Activated T-helper 17 cell treated with anti-CD3 and anti-CD28 coated beads, Interleukin-2, amount 50 U/mL, for 72 hours (primary cell): ENCODE data around the gene ZNF215. TPM values are rescaled to one million over a fixed set of nuclear protein-coding genes. Genes with fewer than 3 reads are reported as not detected.
"Not testable (repeated sequence)": the region's sequence is repeated elsewhere in the genome, so short reads cannot be mapped to it uniquely, and the experiment has no call there.

Source experiments
- ATAC-seq: fragments of 150-1000 bp; cut with Tn5 transposase; replicated peaks from 2 replicates; pipeline ENCODE4 v1.10.0; 2021; ENCODE audit warnings: mild to moderate bottlenecking, moderate library complexity
- H3K27ac Mint-ChIP-seq: one replicate; pipeline ENCODE4 v1.8.0; 2022; ENCODE audit warnings: mixed read lengths
- H3K27me3 Mint-ChIP-seq: one replicate; pipeline ENCODE4 v1.8.0; 2022; ENCODE audit warnings: mixed read lengths
- H3K36me3 Mint-ChIP-seq: one replicate; pipeline ENCODE4 v1.8.0; 2022; ENCODE audit warnings: low read depth, mild to moderate bottlenecking, mixed read lengths
- H3K4me1 Mint-ChIP-seq: one replicate; pipeline ENCODE4 v1.8.0; 2022; ENCODE audit warnings: mixed read lengths
- H3K4me3 Mint-ChIP-seq: one replicate; pipeline ENCODE4 v1.8.0; 2022; ENCODE audit warnings: mild to moderate bottlenecking, mixed read lengths
- H3K9me3 Mint-ChIP-seq: one replicate; pipeline ENCODE4 v1.8.0; 2022; ENCODE audit warnings: mixed read lengths
- total RNA-seq, 2 donors: library from RNA; stranded (reverse); gene quantifications; one replicate each; pipeline ENCODE4 v1.2.3, GENCODE V29; 2022

ZNF215 gene
- total RNA-seq, 2 donors from 2014 or later, result 0.11 to 1.3 TPM

DNA sequence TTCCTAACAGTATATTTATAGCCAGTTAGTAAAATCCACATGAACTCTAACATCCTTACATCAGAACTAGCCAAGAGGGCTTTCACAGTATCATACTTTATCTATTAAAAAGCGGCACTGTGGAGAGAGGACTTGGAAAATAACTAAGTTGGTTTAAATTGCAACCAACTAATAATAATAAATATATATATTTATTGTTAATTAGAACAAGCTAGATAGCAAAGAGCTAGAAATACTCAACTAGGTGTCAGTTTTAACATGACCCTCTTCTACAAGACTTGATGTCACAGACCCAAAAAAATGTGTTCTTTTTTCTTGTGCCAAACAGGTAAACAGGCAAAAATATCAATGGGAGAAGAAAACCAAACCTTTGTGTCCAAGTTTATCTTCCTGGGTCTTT is 5.5 kb upstream of the ZNF215 start, which contains the start of gene OR2D3:
Gene OR2D3, plus strand, starts transcription at position 301 of the 400 bp plus-strand sequence. Its CDS starts 0 bp downstream, at position 301.
- Mint-ChIP-seq H3K9me3 (no peaks in the 10 kb centered on the region), H3K27ac (no peak within 1 kb of the TSS), H3K27me3 (peaks cover 23% of the 10 kb centered on the region), H3K4me1 (peaks cover 1% of the 10 kb centered on the region), H3K4me3 (no peak within 1 kb of the TSS), H3K36me3 (no peaks in the 10 kb centered on the region)
- ATAC-seq, result no peak

DNA sequence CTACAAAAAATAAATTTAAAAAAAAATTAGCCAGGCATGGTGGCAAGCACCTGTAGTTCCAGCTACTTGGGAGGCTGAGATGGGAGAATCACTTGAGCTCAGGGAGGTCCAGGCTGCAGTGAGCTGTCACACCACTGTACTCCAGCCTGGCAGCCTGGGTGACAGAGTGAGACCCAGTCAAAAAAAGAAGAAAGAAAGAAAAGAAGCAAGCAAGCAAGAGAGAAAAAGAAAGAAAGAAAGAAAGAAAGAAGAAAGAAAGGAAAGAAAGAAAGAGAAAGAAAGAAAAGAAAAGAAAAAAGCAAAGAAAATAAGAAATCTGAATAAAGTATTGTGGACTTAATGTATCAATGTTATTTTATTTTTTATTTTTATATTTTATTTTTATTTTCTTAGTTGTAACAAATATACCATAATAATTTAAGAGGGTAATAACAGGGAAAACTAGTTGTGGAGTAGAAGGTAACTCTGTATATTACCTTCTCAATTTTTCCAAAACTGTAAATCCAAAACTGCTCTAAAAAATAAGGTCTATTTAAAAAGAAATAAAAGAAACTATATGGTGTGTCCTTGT is 1.1 kb upstream of the ZNF215 start:
- Mint-ChIP-seq H3K9me3 (no peaks in the 10 kb centered on the region), H3K4me1 (peaks cover 4% of the 10 kb centered on the region), H3K36me3 (no peaks in the 10 kb centered on the region), H3K4me3 (no peak overlapping the region), H3K27ac (no peak overlapping the region), H3K27me3 (peaks cover 36% of the 10 kb centered on the region)
- ATAC-seq, result no peak

DNA sequence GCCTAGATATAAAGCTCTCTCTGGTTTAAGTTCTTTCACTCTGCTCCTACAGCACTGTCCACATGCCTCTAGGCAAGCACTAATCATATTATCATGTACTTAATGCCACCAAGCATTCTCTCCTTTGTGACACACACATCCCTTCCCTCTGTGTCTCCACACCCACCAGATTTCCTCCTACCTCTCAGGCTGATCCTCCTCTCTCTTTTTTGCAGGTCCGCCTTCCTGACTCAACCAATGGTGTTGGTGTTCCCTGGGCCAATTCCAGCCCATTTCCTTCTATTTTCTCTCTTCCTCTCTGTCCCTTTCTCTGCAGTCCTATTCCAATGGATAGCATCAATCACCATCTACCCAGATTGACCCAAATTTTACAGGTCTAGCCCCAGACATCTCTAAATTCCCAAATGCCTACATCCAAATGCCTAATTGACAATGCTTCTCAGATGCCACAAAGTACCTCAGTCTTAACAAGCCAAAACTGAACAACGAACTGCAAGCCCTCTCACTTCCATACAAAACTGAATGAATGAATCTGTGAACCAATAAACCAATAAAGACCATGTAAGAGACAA is 504 bp upstream of the ZNF215 start:
- Mint-ChIP-seq H3K9me3 (no peaks in the 10 kb centered on the region), H3K36me3 (no peaks in the 10 kb centered on the region), H3K4me1 (peaks cover 4% of the 10 kb centered on the region), H3K27me3 (peaks cover 41% of the 10 kb centered on the region), H3K4me3 (peak overlapping the region; percentile 79), H3K27ac (no peak overlapping the region)
- ATAC-seq, result peak; percentile 37

DNA sequence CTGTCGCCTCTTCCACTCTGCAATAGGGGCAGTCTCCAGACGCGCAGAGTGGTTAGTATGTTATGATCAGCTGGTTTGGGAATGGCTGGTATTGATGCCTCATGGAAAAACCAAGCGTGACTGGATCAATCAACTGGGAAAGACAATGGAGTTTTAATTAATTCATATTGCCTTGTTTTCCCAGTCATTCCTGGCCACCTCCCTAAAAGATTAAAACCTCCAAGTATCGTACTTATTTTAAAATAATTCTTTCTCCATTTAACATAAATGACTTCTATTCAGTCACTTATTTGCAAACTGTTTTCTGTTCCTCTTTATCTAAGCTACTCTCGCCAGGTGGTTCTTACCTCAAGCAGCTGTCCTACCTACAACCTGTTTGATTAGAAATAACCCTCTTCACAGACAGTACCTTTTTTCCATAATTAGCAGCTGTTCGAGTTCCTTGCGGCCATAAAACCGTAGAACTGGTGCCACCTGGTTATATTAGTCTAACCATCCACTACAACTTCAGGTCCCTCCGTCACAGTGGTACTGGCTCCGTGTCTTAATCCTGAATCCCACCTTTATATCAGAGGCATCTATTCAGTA is 898 bp downstream of the ZNF215 start:
- Mint-ChIP-seq H3K4me3 (peak overlapping the region; percentile 79), H3K4me1 (peaks cover 4% of the 10 kb centered on the region), H3K36me3 (no peaks in the 10 kb centered on the region), H3K27ac (no peak overlapping the region), H3K27me3 (peaks cover 35% of the 10 kb centered on the region), H3K9me3 (no peaks in the 10 kb centered on the region)
- no peak for ATAC-seq

DNA sequence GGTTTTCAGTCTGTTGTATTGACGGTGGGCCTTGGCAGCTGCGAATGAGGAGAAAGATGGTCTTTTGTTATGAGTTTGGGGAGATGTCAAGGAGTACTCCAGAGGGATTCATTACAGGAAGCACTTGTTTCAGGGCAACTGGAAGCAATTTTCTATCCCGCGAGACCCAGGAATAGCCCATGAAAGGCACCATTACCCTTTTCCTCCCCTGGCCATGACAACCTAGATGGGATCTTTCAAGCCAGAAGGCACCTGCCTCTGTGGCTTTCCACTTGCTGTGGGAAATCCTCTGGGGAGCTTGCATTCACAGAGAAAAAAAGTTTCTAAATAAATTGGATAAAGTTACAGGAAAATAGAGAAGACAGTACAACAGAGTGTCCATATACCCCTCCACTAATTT is 2.7 kb downstream of the ZNF215 start:
- Mint-ChIP-seq H3K9me3 (no peaks in the 10 kb centered on the region), H3K4me3 (no peak overlapping the region)

DNA sequence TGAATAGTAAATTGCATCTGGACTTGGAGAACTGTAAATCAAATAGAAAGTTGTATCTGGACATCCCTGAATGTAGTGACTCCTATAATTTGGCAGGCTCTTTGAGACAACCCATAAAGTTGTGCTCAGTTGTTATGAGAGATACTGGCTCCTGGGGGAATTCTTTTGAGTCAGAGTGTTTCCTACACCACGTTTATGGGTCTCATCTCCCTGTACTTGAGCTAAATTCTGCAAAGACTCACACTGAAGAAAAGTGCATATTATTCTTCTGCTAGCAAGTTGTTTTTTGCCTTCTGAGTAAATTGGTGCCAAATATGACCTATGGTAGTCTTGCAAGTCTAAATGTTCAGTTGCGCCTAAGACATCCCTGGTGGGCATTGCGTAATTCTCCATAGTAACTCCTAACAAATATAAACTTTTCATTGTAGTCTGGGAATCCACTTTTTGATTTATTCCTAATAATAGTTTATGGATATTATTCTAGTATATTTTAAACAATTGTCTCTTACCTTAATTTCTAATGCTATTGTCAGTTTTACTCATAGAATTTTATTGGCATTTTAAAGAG is 5.0 kb downstream of the ZNF215 start:
- no peaks in the 10 kb centered on the region for H3K9me3 Mint-ChIP-seq
- H3K4me1 Mint-ChIP-seq, result no peaks in the 10 kb centered on the region
- no peak overlapping the region for H3K4me3 Mint-ChIP-seq
- ATAC-seq, result no peak
- no peak overlapping the region for H3K27ac Mint-ChIP-seq
- H3K36me3 Mint-ChIP-seq, result no peaks in the 10 kb centered on the region
- H3K27me3 Mint-ChIP-seq, result peaks cover 37% of the 10 kb centered on the region

More for the DNA sequence above, 2.7 kb downstream of the ZNF215 start:
- ATAC-seq, result no peak
- Mint-ChIP-seq H3K27me3 (peaks cover 46% of the 10 kb centered on the region), H3K4me1 (peaks cover 4% of the 10 kb centered on the region), H3K27ac (no peak overlapping the region), H3K36me3 (no peaks in the 10 kb centered on the region)

DNA sequence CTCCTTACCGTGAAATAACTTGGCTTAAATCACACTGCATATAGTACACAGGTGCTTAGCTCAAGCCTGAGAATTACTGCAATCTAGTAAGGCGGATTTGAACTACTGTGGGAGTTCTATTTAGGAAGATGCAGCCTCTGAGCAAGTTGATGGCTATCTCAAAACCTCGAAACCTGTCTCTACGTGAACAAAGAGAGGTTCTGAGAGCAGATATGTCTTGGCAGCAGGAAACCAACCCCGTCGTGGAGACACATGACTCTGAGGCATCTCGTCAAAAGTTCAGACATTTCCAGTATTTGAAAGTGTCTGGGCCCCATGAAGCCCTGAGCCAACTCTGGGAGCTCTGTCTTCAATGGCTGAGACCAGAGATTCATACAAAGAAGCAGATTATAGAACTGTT is 5.9 kb downstream of the ZNF215 start:
- no peak for ATAC-seq
- peaks cover 35% of the 10 kb centered on the region for H3K27me3 Mint-ChIP-seq
- no peak overlapping the region for H3K4me3 Mint-ChIP-seq
- no peak overlapping the region for H3K27ac Mint-ChIP-seq
- no peaks in the 10 kb centered on the region for H3K4me1 Mint-ChIP-seq
- no peaks in the 10 kb centered on the region for H3K9me3 Mint-ChIP-seq
- no peaks in the 10 kb centered on the region for H3K36me3 Mint-ChIP-seq

DNA sequence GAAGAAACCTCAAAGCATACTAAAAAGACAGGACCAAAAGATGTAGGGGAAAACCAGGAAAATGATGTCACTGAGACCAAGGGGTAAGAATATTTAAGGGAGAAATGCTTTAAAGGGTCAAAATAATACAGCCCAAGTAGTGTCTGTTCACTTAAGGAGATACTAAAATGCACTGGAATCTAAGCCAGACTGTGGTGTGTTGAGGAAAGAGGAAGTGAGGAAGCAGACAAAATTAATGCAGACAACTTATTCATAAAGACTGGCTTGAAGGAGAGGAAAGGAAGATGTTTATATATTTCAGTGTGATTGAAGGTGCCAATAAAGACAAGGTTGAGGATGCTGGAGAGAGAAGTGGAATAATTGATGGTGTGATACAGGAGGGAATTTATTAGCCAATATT is 15.7 kb downstream of the ZNF215 start:
- H3K9me3 Mint-ChIP-seq, result no peaks in the 10 kb centered on the region
- no peak overlapping the region for H3K4me3 Mint-ChIP-seq
- H3K27ac Mint-ChIP-seq, result no peak overlapping the region
- no peaks in the 10 kb centered on the region for H3K4me1 Mint-ChIP-seq
- H3K36me3 Mint-ChIP-seq, result no peaks in the 10 kb centered on the region
- ATAC-seq, result no peak
- no peaks in the 10 kb centered on the region for H3K27me3 Mint-ChIP-seq

DNA sequence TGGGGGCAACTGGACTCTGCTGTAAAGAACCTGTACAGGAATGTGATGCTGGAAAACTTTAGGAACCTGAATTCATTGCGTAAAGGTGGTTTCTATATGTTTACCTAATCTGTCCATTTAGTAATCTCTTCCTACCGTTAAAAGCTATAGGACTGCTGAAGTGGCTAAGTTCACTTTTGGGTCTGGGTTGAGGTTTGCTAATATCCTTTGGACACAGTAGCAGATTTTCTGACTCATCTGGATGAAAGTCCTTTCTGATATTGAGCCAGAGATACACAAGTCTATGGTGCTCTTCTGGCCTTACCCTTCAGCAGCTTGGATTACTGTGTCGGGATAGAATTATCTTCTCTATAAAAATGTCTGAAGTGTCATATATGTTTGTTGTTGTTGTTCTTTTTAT is 16.9 kb downstream of the ZNF215 start:
- Mint-ChIP-seq H3K27ac (no peak overlapping the region), H3K27me3 (no peaks in the 10 kb centered on the region), H3K4me3 (no peak overlapping the region), H3K9me3 (peaks cover 2% of the 10 kb centered on the region), H3K36me3 (no peaks in the 10 kb centered on the region), H3K4me1 (no peaks in the 10 kb centered on the region)
- ATAC-seq, result no peak

DNA sequence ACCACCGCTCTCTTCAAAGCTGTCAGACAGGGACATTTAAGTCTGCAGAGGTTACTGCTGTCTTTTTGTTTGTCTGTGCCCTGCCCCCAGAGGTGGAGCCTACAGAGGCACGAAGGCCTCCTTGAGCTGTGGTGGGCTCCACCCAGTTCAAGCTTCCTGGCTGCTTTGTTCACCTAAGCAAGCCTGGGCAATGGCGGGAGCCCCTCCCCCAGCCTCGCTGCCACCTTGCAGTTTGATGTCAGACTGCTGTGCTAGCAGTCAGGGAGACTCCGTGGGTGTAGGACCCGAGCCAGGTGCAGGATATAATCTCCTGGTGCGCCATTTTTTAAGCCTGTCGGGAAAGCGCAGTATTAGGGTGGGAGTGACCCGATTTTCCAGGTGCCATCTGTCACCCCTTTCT is 28.0 kb downstream of the ZNF215 start:
- H3K36me3 Mint-ChIP-seq, ATAC-seq, H3K4me3 Mint-ChIP-seq, H3K9me3 Mint-ChIP-seq, H3K27ac Mint-ChIP-seq, H3K27me3 Mint-ChIP-seq, H3K4me1 Mint-ChIP-seq: not testable (repeated sequence)

DNA sequence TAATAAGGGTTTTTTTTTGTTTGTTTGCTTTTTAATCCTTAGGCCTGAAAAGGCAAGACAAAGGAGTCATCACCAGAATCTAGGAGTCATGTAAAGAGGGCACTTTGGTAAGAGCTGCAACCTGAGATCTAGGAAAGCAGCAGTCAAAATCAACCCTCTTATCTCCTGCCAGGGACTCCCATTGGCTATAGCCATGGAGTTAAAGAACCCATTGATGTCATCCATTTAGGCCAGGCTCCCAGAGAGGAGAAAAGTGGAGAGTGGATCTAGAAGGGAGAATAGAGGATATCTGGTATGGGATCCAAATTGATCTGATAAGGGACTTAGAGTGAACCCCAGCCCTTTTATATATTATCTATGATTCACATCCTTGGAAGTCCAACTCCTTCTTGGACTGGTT is 35.9 kb downstream of the ZNF215 start:
- H3K4me1 Mint-ChIP-seq, result no peaks in the 10 kb centered on the region
- no peak overlapping the region for H3K4me3 Mint-ChIP-seq
- no peaks in the 10 kb centered on the region for H3K9me3 Mint-ChIP-seq
- no peaks in the 10 kb centered on the region for H3K36me3 Mint-ChIP-seq
- no peak overlapping the region for H3K27ac Mint-ChIP-seq
- no peak for ATAC-seq
- no peaks in the 10 kb centered on the region for H3K27me3 Mint-ChIP-seq

DNA sequence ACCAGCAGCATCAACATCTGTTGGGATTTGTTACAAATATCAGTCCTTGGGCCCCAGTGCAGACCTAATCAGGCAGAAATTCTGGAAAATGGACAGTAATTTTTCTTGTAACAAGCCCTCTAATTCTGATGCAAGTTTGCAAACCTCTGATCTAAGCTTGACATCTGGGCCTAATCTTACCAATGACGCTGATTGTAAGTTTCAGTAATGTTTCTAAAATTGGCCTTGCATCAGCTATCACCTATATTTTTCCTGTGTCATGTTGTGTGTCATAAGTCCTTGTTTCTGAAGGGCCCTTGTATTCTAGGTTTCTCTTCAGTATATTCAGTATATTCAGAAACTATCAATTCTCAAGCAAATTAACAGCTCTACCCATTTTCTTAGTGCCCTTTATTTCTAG is 36.4 kb downstream of the ZNF215 start:
- Mint-ChIP-seq H3K27me3 (no peaks in the 10 kb centered on the region), H3K36me3 (no peaks in the 10 kb centered on the region), H3K27ac (no peak overlapping the region), H3K9me3 (no peaks in the 10 kb centered on the region), H3K4me1 (no peaks in the 10 kb centered on the region), H3K4me3 (no peak overlapping the region)
- ATAC-seq, result no peak

DNA sequence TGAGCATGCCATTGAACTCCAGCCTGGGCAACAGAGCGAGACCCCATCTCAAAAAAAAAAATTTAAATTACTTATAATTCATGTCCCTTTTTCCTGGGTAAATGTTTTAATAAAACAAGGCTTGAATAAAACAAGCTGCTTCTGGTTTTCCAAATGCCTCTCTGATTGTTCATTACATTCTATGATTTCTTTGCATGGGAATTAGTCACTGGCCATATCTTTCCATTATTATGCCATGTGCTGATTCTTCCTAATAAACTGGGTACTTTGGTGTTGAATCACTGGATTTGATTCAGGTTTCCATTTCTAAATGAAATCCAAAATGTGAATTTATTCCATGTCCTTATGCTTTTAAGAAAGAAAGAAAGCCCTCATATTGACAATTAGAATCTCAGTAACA is 42.6 kb downstream of the ZNF215 start:
- Mint-ChIP-seq H3K4me1 (no peaks in the 10 kb centered on the region), H3K27me3 (no peaks in the 10 kb centered on the region), H3K27ac (no peak overlapping the region), H3K36me3 (no peaks in the 10 kb centered on the region), H3K4me3 (no peak overlapping the region), H3K9me3 (no peaks in the 10 kb centered on the region)
- no peak for ATAC-seq

DNA sequence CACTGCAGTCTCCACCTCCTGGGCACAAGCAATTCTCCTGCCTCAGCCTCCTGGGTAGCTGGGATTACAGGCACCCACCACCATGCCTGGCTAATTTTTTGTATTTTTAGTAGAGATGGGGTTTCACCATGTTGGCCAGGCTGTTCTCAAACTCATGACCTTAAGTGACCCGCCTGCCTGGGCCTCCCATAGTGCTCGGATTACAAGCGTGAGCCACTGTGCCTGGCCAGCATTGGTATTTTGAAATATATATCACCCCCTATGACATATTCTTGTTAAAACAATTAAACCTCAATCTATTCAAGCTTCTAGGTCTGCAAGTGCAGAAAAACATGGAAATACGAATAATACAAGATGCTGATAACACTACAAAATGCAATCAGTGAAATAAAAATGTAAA is 43.6 kb downstream of the ZNF215 start:
- not testable (repeated sequence) for H3K9me3 Mint-ChIP-seq, H3K36me3 Mint-ChIP-seq, H3K4me3 Mint-ChIP-seq, H3K27me3 Mint-ChIP-seq, H3K4me1 Mint-ChIP-seq, H3K27ac Mint-ChIP-seq, ATAC-seq

DNA sequence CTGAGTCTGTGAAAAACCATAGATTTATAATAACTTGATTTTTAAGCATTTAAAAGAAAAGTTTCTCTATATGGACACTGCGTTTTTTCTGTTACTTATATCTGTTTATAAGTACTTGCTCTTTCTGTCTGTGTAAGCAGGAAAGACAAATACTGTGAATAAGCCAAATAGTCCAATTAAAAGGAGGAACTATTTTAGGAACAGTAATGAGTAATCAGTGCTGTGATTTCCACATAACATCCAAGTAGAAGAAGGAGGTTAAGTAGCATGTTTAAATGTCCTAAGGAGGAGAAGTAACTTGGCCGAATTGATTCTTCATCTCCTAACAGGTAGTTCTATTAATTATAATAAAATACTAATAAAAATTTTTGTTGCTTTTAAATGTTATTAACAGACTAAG is 53.1 kb downstream of the ZNF215 start:
- Mint-ChIP-seq H3K4me1 (no peaks in the 10 kb centered on the region), H3K27me3 (peaks cover 10% of the 10 kb centered on the region), H3K4me3 (no peak overlapping the region), H3K9me3 (no peaks in the 10 kb centered on the region), H3K27ac (no peak overlapping the region), H3K36me3 (no peaks in the 10 kb centered on the region)
- no peak for ATAC-seq
